K562 (cell line): ENCODE data around the gene TFCP2. TPM values are rescaled to one million over a fixed set of nuclear protein-coding genes. Genes with fewer than 3 reads are reported as not detected.

Source experiments
- CBX5 ChIP-seq: IDR thresholded peaks from 2 replicates; pipeline ENCODE4 v1.6.1; 2014; ENCODE audit warnings: low read depth, borderline replicate concordance
- CHD7 ChIP-seq: fragments of 200-600 bp; sonication (generic); IDR thresholded peaks from one replicate; pipeline ENCODE4 v1.6.1; 2012; ENCODE audit warnings: mild to moderate bottlenecking, low read depth, low read length, inconsistent platforms
- EP300 ChIP-seq: IDR thresholded peaks from 2 replicates; pipeline ENCODE4 v1.6.1; 2012; ENCODE audit warnings: low read length, improper control_type of control experiment
- HDAC3 ChIP-seq: fragments of 450-650 bp; IDR thresholded peaks from 2 replicates; pipeline ENCODE4 v1.6.1; 2018; ENCODE audit warnings: borderline replicate concordance, mild to moderate bottlenecking, moderate library complexity; ENCODE audit not compliant: partially characterized antibody
- IRF9 ChIP-seq: fragments of 450-650 bp; IDR thresholded peaks from 2 replicates; pipeline ENCODE4 v1.6.1; 2016; ENCODE audit warnings: missing biosample characterization, missing genetic modification characterization
- KDM4B ChIP-seq, 2 experiments: fragments of 450-650 bp in 1 of 2; sonication (generic) in 1 of 2; IDR thresholded peaks; 2 replicates each; pipeline ENCODE4 v1.6.1; 2016 to 2017; ENCODE audit warnings: borderline replicate concordance in 2 of 2, antibody characterized with exemption in 1 of 2, low read depth in 1 of 2, mild to moderate bottlenecking in 1 of 2
- MTA1 ChIP-seq: fragments of 450-650 bp; IDR thresholded peaks from 2 replicates; pipeline ENCODE4 v1.6.1; 2017; ENCODE audit warnings: borderline replicate concordance
- NCOA1 ChIP-seq: fragments of 450-650 bp; IDR thresholded peaks from 2 replicates; pipeline ENCODE4 v1.6.1; 2016; ENCODE audit warnings: low read depth
- POLR3A ChIP-seq: IDR thresholded peaks from 2 replicates; pipeline ENCODE4 v1.6.1; 2011; ENCODE audit warnings: borderline replicate concordance, mild to moderate bottlenecking, moderate library complexity; ENCODE audit not compliant: insufficient read length, insufficient read depth; ENCODE audit errors: extremely low read depth
- RAD51 ChIP-seq: fragments of 450-650 bp; IDR thresholded peaks from 2 replicates; pipeline ENCODE4 v1.7.1; 2016; ENCODE audit warnings: low read depth, mild to moderate bottlenecking, borderline replicate concordance
- RFX1 ChIP-seq: fragments of 450-650 bp; IDR thresholded peaks from 2 replicates; pipeline ENCODE4 v1.6.1; 2016; ENCODE audit warnings: mild to moderate bottlenecking, moderate library complexity
- YY1 ChIP-seq, 3 experiments: IDR thresholded peaks; 2 replicates each; pipeline ENCODE4 v1.6.1; 2011; ENCODE audit warnings: low read length in 2 of 3, mild to moderate bottlenecking in 2 of 3, moderate library complexity in 2 of 3, borderline replicate concordance in 1 of 3, control low read depth in 1 of 3, low read depth in 1 of 3; ENCODE audit not compliant: insufficient read depth in 3 of 3, insufficient replicate concordance in 2 of 3, control insufficient read depth in 1 of 3, insufficient read length in 1 of 3; ENCODE audit errors: extremely low read depth in 1 of 3
- ZNF184 ChIP-seq: sonication (generic); formaldehyde crosslinking; IDR thresholded peaks from 2 replicates; pipeline ENCODE4 v1.5.0; 2020; ENCODE audit warnings: missing genetic modification reagents
- ZNF354B ChIP-seq: fragments of 250-450 bp; sonication (Bioruptor Pico); IDR thresholded peaks from 2 replicates; pipeline ENCODE4 v1.4.0; 2020
- ZNF512 ChIP-seq: IDR thresholded peaks from 2 replicates; pipeline ENCODE4 v1.6.1; 2016; ENCODE audit warnings: missing genetic modification characterization, missing compliant biosample characterization
- polyA plus RNA-seq, 8 experiments: library from polyadenylated mRNA; depleted of rRNA in 4 of 8; stranded (reverse) in 5 of 8; unstranded in 3 of 8; fragments of >200 nt; fragmentation: Nextera tagmentation in 2 of 8; fragmentation: Illumina TruSeq in 1 of 8; extraction: Ambion mirVana in 2 of 8; extraction: Trizol in 1 of 8; gene quantifications; 2 replicates each; pipeline versions ENCODE4 v1.2.1 to v1.2.3, GENCODE V29; 2011 to 2014; ENCODE audit warnings: inconsistent platforms in 1 of 8, missing spikeins in 1 of 8
- total RNA-seq, 7 experiments: library from RNA; depleted of rRNA in 6 of 7; stranded (reverse); fragments of >200 nt in 6 of 7; fragmentation: Illumina TruSeq in 2 of 7; extraction: Trizol in 2 of 7; gene quantifications; 2 replicates each; pipeline versions ENCODE4 v1.2.1 to v1.2.3, GENCODE V29; 2011 to 2021; ENCODE audit warnings: low replicate concordance in 1 of 7

Gene TFCP2
- total and polyA plus RNA-seq, 9 of the 15 experiments (the other 6 are each of a cell fraction or from before 2014, with no cell fraction given), result 8.0 to 38.9 (median 19.3) TPM

GRCh38 chr12:51070004-51070403 lies 102.9 kb downstream of the TFCP2 start (continued):
- TF ChIP-seq MTA1, result no peak
- TF ChIP-seq CHD7, result no peak
- TF ChIP-seq ZNF354B, result no peak
- 0 out of 2 replicates have a peak, but pooled peaks have one; percentile 39 for TF ChIP-seq EP300
- TF ChIP-seq HDAC3, result no peak
- peak; percentile 85 for TF ChIP-seq RAD51
- no peak for TF ChIP-seq KDM4B (IDR thresholded peaks at IDR 0.05; ENCODE audit: borderline replicate concordance in 2 of 2, low read depth in 1 of 2)
- TF ChIP-seq RFX1, result no peak
- TF ChIP-seq ZNF512 (tag), result no peak
- no peak for TF ChIP-seq NCOA1
- TF ChIP-seq ZNF184, result no peak
- peak; percentile 47; the same call in 1 of the 2 replicates for TF ChIP-seq IRF9 (tag)
- no peak for TF ChIP-seq POLR3A
- no peak for TF ChIP-seq CBX5
- TF ChIP-seq YY1 (IDR thresholded peaks at IDR 0.05; ENCODE audit: borderline replicate concordance in 1 of 3, control insufficient read depth in 1 of 3, extremely low read depth in 1 of 3, insufficient read depth in 3 of 3, insufficient read length in 1 of 3, insufficient replicate concordance in 2 of 3, low read depth in 1 of 3, low read length in 2 of 3), result no peak
